Stimulated activated CD4-positive, alpha-beta T cell treated with anti-CD3 and anti-CD28 coated beads, TNF-alpha, amount 100 ng/mL, for 4 hours (primary cell): Measurements from ENCODE around the gene POLG.

Experiments
- DNase-seq, 3 experiments: peaks; one replicate each; pipeline ENCODE4 v3.0.0-alpha.2; 2020; ENCODE audit warnings: low read depth in 3 of 3

The POLG gene

DNA sequence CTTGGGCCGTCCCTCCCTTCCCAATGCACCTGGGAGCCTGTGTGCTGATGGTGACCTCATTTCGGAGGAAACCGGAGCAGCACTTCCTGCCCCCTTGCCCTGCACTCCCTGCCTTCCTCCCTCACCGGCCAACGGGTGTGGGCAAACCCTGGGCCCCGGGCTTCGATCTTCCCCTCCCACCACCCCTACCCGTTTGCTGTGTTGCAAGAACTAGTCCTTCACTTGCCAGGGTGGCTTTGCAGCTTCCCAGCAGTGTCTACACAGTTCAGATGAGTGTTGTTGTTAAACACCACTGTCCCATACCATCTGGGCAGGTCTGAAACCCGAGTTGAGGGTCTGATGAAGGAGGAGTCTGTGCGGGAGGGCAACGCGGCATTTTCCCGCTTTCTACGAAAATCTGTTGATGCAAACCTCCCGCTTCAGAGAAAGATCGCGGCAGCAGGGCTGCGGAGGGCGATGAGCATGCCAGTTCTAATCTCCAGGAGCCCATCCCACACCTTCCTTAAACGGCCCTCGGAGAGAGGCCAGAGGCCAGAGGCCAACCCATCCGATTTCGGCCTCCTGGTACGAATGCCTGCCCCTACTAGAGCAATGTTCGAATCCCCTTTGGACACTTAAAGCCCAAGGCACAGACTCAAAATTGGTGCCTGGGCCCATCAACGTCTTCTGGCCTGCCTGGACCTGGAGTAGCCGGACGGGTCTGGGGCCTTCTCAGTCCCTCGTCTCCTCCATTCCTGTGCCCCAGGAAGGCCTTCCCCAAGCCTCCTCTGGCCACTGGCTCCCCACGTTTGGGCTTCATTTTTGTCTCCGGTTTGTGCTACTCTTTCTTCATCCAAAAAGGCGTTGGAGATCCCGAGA lies 35.7 kb upstream of the POLG start:
- no peak for DNase-seq

GRCh38 chr15:89369341-89369947 lies 34.8 kb upstream of the POLG start:
- no peak for DNase-seq

GRCh38 chr15:89368566-89369223 lies 34.1 kb upstream of the POLG start:
- no peak for DNase-seq

DNA sequence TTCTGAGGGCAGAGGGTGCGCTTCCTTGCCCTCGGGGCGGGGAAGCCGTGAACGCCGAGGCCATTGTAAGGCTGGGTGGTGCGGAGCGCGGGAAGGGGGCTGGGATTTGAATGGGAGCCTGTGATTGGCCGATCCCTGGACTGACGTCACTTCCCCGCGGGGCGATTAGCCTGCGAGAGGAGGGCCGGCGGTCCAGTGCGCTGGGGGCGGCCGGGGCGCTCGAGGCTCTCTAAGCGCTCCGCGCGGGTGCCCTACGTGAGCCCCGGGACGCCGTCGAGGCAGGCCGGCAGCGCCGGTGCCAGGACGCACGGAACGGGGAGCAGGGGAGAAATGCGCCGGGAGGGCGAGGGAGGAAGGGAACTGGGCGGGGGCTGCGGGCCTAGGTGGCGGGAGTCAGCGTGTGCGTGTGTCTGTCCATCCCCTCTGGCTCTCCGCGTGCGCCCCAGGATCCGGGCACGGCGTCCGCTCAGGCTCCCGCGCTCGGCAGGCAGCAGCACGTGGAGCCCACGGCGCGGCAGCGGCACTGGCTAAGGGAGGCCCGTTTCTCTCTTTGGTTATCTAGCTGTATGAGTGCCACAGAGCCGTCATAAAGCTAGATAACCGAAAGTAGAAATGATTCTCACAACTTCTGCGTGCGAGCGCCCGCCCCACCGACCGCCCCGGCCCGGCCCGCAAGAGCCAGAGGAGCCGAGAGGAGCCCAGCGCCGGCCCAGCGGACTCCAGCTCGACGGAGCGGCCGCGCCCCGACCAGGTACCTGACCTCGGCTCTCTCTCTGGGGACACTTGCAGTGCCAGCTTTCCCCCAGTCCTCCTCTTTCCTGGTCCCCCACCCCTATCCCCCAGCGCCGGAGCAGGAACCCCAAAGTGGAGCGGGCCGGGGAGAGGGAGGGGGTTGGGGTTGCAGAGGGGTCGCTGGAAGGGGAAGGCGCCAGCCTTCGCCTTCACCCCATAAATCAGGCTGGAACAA lies 33.1 kb upstream of the POLG start:
- DNase-seq = no peak

- no peak for DNase-seq
Measured at GRCh38 chr15:89366656-89367393, 32.2 kb upstream of the POLG start.

- no peak for DNase-seq
Measured at GRCh38 chr15:89365462-89366065, 30.9 kb upstream of the POLG start.

DNA sequence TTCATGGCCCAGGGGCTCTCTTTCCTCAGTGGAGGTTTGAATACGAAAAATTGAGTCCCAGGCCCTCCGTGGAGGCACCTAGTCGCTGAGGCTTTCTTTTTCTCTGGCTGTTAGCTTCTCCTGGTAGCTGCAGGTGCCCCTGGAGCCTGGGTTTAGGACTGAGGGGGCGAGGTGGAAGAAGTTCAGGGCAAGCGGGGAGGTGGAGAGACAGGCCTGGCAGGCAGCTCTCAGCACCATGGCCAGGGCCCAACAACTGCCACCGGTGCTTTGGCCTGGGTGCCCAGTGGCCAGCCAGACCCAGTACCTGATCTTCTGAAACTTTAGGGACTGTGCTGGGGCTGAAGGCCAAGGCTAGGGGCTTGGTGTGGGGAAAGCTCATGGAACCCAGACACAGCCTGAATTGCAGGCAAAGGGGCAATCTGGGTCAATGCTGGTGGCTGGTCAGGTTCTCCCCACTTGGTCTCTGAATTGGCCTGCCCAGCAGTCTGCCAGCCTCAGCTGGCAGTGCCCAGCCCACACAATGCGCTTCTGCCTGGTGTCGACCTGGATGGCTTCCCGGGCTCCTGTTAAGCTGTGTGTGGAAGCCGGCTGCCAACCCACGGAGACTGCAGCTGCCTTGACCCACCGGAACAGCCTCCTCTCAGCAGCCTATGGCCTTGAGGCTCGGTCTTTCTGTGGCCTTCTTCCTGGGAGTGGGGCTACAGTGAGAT lies 30.3 kb upstream of the POLG start:
- no peak for DNase-seq

DNA sequence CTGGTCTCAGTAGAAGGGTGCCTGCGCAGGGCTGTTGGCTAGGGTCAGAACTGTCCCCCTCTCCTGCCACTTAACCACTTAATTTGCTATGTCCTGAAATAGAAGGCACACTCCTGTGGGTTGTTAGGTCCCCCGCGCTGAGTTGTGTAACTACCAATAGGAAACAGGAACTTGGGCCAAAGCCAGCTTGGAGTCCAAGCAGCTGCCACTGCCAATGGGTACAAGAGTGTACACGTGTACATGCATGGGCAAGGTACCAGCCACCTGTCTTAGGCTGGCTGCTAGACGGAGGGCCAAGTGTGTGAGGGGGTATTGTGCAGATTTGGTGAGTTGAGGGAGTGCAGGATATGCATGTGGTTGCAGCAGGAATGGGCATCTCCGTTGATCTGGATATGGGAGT lies 29.7 kb upstream of the POLG start:
- no peak for DNase-seq

- DNase-seq = no peak
Measured at GRCh38 chr15:89363770-89364169, 29.1 kb upstream of the POLG start.

- DNase-seq = no peak
Measured at GRCh38 chr15:89363133-89363532, 28.5 kb upstream of the POLG start.

GRCh38 chr15:89362203-89363101 lies 27.8 kb upstream of the POLG start:
- no peak for DNase-seq

DNA sequence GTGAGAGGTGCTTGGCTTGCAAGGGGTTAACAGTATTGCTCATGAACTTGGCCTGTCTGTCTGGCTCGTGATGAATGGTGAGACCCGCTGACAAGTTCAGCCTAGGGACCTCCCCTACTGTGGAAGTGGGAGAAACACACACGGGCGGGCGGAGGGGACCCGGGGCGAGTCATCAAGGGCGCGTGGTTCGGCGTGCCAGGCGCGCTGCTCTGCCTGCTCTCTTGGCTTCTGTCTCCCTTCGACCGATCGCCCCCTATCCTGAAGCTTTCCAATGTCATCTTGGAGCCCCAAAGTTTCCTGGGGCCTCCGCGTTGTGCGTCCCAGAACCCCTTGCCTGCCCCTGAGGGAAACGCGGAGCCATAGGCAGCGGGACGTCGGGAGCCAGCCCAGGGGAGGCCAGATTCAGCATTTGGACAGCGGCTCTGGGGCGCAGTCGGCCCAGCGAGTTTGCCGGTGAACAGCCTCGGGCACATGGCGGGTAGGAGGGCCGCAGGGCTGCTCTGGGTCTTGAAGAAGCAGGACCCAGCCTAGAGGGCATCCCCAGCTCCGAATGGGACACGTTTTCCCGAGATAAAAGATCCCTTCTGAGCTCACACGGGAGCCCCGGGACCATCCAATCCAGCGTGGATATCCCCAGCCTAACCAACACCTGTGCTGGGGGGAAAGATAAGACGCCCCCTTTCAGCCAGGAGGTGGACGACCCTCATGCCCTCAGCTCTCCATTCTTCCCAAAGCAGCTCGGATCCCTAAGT lies 27.0 kb upstream of the POLG start:
- peak; percentile 23 to 42 (median 36) for DNase-seq

DNA sequence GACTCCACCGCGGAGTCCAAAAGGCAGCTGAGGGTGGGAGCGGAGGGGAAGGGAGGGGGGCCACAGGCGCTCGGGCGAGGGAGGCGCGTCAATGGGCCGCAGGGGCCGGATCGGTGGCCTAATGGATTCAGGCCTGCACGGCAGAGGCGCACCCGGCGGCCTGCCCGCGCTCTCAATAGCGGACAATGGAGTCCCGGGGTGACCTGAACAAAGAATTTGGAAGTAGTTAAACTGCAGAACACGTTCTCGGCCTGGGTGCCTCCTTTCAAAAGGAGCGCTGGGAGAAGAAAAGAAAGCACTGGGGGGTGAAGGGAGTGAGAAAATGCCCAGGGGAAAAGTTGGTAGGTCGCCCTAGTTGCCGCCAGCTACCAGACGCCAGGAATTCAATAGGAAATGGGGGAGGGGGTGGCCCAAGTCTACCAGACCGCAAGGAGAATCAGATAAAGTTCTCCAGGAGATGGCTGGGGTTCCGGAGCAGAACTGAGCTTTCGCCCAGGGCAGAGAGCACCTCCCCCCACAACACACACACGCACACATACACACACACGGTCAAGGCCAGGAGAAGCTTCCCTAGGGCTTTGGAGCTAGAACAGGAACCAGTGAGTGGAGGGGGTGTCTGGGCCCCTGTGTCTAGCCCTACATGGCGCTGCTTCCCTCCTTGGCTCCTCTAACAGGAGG lies 25.8 kb upstream of the POLG start:
- no peak for DNase-seq

- DNase-seq = no peak
Measured at GRCh38 chr15:89359471-89360293, 25.1 kb upstream of the POLG start.

- DNase-seq = peak; percentile 65 to 75 (median 73)
Measured at GRCh38 chr15:89358755-89359439, 24.3 kb upstream of the POLG start.

DNA sequence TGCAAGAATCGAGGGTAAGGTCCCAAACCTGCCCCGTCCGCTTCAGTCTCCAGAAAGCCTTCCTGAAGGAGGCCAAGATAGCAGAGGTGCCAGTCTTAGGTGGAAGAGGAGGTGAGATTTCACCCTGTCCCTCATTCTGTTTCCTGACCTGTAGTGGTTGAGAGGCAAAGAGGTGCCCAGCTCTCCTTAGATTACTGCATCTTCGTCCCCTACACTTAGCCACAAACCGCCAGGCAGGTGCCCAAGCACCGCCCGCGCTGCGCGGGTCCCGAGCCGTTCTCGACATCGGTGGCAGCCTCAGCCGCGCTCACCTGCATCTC lies 23.8 kb upstream of the POLG start:
- DNase-seq = no peak
